C4-2B (cell line): Measurements from ENCODE around the gene LONRF2.
"Not testable (repeated sequence)": the region's sequence is repeated elsewhere in the genome, so short reads cannot be mapped to it uniquely, and the experiment has no call there.

Experiments used
- H3K27ac ChIP-seq: fragments of 450-650 bp; 2 replicates; pipeline ENCODE4 v1.5.1; 2017
- ZFX ChIP-seq: fragments of 450-650 bp; IDR thresholded peaks from 2 replicates; pipeline ENCODE4 v1.6.1; 2017
- TF ChIP-seq, protein P1 (sequence below): fragments of 450-650 bp; conservative IDR thresholded peaks from 2 replicates; pipeline ENCODE4 v1.5.1; 2017; ENCODE audit warnings: mild to moderate bottlenecking

Gene LONRF2

GRCh38 chr2:100256849-100257248 is 65.5 kb downstream of the LONRF2 start:
- TF ChIP-seq, protein P1, sequence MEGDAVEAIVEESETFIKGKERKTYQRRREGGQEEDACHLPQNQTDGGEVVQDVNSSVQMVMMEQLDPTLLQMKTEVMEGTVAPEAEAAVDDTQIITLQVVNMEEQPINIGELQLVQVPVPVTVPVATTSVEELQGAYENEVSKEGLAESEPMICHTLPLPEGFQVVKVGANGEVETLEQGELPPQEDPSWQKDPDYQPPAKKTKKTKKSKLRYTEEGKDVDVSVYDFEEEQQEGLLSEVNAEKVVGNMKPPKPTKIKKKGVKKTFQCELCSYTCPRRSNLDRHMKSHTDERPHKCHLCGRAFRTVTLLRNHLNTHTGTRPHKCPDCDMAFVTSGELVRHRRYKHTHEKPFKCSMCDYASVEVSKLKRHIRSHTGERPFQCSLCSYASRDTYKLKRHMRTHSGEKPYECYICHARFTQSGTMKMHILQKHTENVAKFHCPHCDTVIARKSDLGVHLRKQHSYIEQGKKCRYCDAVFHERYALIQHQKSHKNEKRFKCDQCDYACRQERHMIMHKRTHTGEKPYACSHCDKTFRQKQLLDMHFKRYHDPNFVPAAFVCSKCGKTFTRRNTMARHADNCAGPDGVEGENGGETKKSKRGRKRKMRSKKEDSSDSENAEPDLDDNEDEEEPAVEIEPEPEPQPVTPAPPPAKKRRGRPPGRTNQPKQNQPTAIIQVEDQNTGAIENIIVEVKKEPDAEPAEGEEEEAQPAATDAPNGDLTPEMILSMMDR: no peak
- no peak for TF ChIP-seq ZFX
- no peak overlapping the region for H3K27ac ChIP-seq

DNA sequence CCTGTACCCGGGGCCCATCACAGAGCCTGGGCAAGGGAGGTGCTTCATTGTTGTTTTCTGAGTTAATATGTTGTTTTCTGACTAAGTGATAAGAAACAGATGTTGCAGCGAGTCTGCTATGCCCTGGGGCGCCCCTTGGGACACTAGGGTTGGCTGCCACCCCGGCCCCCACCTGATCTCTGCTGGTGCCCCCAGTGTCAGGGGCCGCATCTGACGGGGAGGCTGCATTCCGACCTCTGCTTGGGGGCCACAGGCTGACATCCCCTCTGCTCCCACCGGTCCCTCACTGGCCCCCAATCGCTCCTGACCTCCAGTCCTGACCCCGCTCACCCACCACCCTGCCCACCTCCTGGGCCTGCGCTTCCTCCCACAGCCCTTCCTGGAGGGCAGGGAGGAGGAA is 65.9 kb downstream of the LONRF2 start:
- TF ChIP-seq ZFX: no peak
- TF ChIP-seq, protein P1: no peak
- no peak overlapping the region for H3K27ac ChIP-seq

DNA sequence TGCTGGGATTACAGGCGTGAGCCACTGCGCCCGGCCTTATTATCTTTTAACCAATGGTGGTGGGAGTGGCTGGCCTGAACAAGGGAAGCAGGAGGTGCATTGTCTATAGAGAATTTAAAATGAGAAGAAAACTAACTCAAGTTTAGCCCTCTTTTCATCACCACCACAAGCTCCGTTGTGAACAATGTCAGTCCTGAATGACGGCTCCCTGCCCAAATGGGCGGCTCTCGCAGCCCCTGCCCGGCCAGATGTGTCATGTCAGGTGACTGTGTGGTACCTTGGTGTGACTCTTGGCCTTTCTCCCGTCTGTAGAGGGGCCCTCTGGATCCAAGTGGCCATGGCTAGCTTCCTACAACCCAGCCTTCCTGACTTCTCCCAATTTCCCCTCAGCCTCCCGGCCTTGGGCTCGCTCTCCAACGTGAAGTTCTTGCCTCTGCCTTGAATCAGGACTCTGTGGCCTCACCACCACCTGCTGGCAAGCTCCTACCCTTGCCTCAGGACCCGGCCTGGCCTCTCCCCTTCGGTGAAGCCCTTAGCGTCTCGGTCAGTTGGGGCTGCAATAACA is 67.6 kb downstream of the LONRF2 start:
- no peak overlapping the region for H3K27ac ChIP-seq
- no peak for TF ChIP-seq ZFX
- TF ChIP-seq, protein P1: no peak

DNA sequence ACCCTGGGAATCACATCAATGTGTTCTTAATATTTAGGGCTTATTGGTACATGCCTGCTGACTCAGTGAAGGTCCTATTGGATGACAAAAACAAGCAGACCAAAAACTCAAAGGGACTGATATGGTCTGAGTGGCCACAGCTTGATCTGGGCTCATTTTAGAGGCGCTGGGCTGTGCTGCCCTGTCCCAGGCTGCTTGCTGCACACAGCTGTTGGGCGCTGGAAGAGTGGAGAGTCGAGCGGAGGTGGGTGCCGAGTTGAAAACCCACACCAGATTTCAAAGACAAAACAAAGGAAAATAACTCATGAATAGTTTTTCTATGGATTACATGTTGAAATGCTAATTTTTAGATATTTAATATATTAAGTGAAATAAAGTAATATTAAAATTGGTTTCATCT is 68.5 kb downstream of the LONRF2 start:
- H3K27ac ChIP-seq: no peak overlapping the region
- no peak for TF ChIP-seq ZFX
- TF ChIP-seq, protein P1: no peak

DNA sequence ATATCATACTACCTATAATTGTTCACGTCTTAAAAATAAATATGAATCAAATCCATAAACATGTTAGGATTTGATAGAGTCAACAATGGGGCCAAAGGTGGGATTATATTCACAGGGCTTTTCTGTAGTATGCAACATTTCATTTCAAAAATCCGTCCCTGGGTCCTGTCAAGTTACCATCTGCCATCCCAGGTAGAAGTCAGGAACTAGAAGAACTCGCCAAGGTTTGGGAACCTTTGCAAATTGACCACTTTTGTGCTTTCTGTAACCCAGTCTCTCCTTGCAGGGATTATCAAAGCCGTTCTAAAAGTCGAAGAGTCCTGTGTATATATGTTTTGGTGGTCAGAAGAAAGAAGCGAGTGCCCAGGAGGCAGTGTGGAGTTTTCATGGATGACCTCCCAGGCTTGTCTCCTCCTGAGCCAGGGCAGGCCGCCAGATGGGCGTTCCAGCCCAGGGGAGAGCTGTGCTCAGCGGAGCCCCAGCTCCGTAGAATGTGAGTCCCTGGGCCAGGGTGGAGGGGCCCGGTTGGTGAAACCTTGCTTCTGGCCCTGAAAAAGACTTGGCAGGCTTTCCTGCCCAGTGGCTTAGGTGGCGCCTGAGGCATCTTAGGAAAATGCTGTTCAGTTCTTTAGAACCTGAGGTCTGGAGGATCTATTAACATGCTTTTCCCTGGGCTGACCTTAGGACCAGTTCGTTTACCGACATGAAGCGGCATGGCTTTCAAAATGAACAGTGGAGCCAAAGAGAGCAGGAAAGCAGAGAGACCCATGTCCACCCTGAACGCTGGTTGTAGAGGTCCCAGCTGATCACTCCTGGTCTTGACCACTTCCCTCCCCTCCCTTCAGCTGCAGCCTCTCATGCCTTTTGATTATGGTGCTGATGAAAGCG is 69.2 kb downstream of the LONRF2 start:
- H3K27ac ChIP-seq: no peak overlapping the region
- TF ChIP-seq ZFX: no peak
- TF ChIP-seq, protein P1: no peak

- H3K27ac ChIP-seq: no peak overlapping the region
- TF ChIP-seq, protein P1: no peak
- TF ChIP-seq ZFX: no peak
These were observed 71.7 kb downstream of the LONRF2 start for GRCh38 chr2:100250645-100251044.

- TF ChIP-seq ZFX: no peak
- TF ChIP-seq, protein P1: no peak
- H3K27ac ChIP-seq: no peak overlapping the region
These were observed 73.3 kb downstream of the LONRF2 start for GRCh38 chr2:100248971-100249370.

DNA sequence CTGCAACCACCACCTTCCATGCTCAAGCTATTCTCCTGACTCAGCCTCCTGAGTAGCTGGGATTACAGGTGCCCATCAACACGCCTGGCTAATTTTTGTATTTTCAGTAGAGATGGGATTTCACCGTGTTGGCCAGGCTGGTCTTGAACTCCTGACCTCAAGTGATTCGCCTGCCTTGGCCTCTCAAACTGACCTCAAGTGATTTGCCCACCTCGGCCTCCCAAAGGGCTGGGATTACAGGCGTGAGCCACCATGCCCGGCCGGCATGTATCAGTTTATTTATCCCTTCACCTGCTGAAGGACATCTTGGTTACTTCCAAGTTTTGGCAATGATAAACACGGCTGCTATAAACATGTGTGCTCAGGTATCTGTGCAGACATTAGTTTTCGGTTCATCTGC is 73.7 kb downstream of the LONRF2 start:
- not testable (repeated sequence) for H3K27ac ChIP-seq
